AG10803 (cell line): ENCODE data around the gene SAMD3.

ENCODE experiments used
- DNase-seq: peaks from one replicate; pipeline ENCODE4 v3.0.0; 2010; ENCODE audit warnings: low read depth
- H3K4me3 ChIP-seq: 2 replicates; pipeline ENCODE4 v1.5.1; 2011; ENCODE audit warnings: mild to moderate bottlenecking, low read length, control low read depth
- CTCF ChIP-seq: conservative IDR thresholded peaks from 2 replicates; pipeline ENCODE4 v1.5.1; 2011; ENCODE audit warnings: mild to moderate bottlenecking, low read length, control low read depth, inconsistent platforms

Gene SAMD3

GRCh38 chr6:130138116-130138908 is 84.4 kb downstream of the SAMD3 start:
- DNase-seq = no peak
- no peak for TF ChIP-seq CTCF
- no peak overlapping the region for H3K4me3 ChIP-seq

- TF ChIP-seq CTCF = no peak
- DNase-seq = no peak
Measured at GRCh38 chr6:130136798-130137197, 86.0 kb downstream of the SAMD3 start.

GRCh38 chr6:130134582-130134981 is 88.2 kb downstream of the SAMD3 start:
- no peak overlapping the region for H3K4me3 ChIP-seq
- no peak for DNase-seq
- TF ChIP-seq CTCF = no peak

More at GRCh38 chr6:130136798-130137197, 86.0 kb downstream of the SAMD3 start:
- no peak overlapping the region for H3K4me3 ChIP-seq

- TF ChIP-seq CTCF = no peak
- DNase-seq = no peak
- no peak overlapping the region for H3K4me3 ChIP-seq
Measured at GRCh38 chr6:130132286-130132701, 90.5 kb downstream of the SAMD3 start.

- no peak overlapping the region for H3K4me3 ChIP-seq
- no peak for TF ChIP-seq CTCF
- peak; percentile 29 for DNase-seq
Measured at GRCh38 chr6:130129762-130130246, 92.9 kb downstream of the SAMD3 start.

- TF ChIP-seq CTCF = no peak
- no peak for DNase-seq
Measured at GRCh38 chr6:130128326-130128725, 94.4 kb downstream of the SAMD3 start.

GRCh38 chr6:130127195-130127594 is 95.6 kb downstream of the SAMD3 start:
- no peak overlapping the region for H3K4me3 ChIP-seq
- no peak for TF ChIP-seq CTCF

More at GRCh38 chr6:130128326-130128725, 94.4 kb downstream of the SAMD3 start:
- H3K4me3 ChIP-seq = no peak overlapping the region

More at GRCh38 chr6:130127195-130127594, 95.6 kb downstream of the SAMD3 start:
- no peak for DNase-seq
